ENCODE results near the gene DNAH6. TPM values are rescaled to one million over a fixed set of nuclear protein-coding genes. Genes with fewer than 3 reads are reported as not detected.
"Not testable (repeated sequence)": the region's sequence is repeated elsewhere in the genome, so short reads cannot be mapped to it uniquely, and the experiment has no call there.

The DNAH6 gene
- polyA plus RNA-seq, 2 of the 4 experiments (the other 2 are of a cell fraction): 0.13 to 0.32 TPM

DNA sequence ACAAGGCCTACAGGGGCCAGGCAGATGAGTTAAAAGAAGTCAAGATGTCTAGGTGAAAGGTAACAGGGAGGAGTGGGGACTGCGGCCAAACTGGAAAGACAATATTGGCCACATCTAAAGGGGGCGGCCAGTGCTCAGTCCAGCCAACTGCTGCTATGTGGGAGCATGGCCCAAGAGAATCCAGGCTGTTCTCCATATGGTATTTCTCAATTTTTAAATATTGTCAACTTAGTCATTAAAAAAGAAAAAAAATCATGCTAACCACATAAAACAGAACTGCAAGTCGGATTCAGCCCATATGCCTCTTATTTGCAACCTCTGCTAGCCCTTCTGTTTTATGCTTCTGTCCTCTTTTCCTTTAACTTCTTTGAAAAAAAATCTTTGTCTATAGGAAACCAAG, 349.8 kb downstream of the DNAH6 start:
- Histone ChIP-seq H3K27ac (no peak overlapping the region), H3K9me3 (no peaks in the 10 kb centered on the region), H3K4me2 (no peak overlapping the region), H3K4me3 (no peak overlapping the region), H3K4me1 (no peaks in the 10 kb centered on the region)
- DNase-seq (ENCODE audit: low read depth in 1 of 2, low spot score in 1 of 2) (no peak), ATAC-seq (no peak), FAIRE-seq (no peak)
- no peak for TF ChIP-seq MYC (IDR thresholded peaks at IDR 0.05; ENCODE audit: borderline replicate concordance, low read length)
- 53% methylated on average over 3 of the region's 3 CpGs for WGBS (ENCODE audit: missing lambda C conversion rate)
- POLR2A ChIA-PET: no interaction called here
- CTCF ChIA-PET: interaction anchor here (0.9 to 2.0 kb wide), 7 partner anchors 16 to 398 kb away, joined by 3 to 8 read pairs (median 3); no protein-coding TSS in a partner anchor

DNA sequence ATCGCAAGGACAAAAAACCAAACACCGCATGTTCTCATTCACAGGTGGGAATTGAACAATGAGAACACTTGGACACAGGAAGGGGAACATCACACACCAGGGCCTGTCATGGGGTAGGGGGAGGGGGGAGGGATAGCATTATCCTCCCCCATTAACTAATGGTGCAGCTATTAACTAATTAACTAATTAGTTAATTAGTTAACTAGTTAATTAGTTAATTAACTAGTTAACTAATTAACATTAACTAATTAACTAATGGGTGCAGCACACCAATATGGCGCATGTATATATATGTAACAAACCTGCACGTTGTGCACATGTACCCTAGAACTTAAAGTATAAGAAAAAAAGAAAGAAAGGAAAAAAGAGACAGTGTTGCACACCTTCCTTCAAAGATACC, 352.0 kb downstream of the DNAH6 start:
- DNase-seq (ENCODE audit: low read depth in 1 of 2, low spot score in 1 of 2); H3K4me1 ChIP-seq; FAIRE-seq; H3K4me2 ChIP-seq; POLR2A ChIA-PET; H3K9me3 ChIP-seq; H3K4me3 ChIP-seq; H3K27ac ChIP-seq; ATAC-seq: not testable (repeated sequence)
- WGBS (ENCODE audit: missing lambda C conversion rate): 70% methylated on average over 4 of the region's 4 CpGs
- CTCF ChIA-PET: interaction anchor here (1.0 to 1.7 kb wide), 3 partner anchors 11 to 57 kb away, joined by 3 to 4 read pairs (median 3); no protein-coding TSS in a partner anchor

Other genes starting within 250 kb of the DNAH6 start
- 90.0 and 96.5 TPM in 2 replicates for gene SUCLG1, start 57.2 kb upstream of the DNAH6 start, polyA plus RNA-seq (2011; rRNA removed)
- gene SUCLG1, start 57.2 kb upstream of the DNAH6 start, polyA plus RNA-seq (2017; fragmentation: RNase III; extraction: RNeasy Plus Mini Kit Qiagen cat#74134 plus additional on column Dnase treatment): 144 to 157 TPM (median 151 TPM) in 3 replicates

Data from A549 (cell line).